GM12878 (cell line): ENCODE measurements around the gene C6orf62. TPM values are rescaled to one million over a fixed set of nuclear protein-coding genes. Genes with fewer than 3 reads are reported as not detected.

Experiments used
- ATAC-seq: fragments of 200-7000 bp; cut with Tn5 transposase; 3 replicates; pipeline ENCODE4 v1.9.1; 2020; ENCODE audit warnings: mild to moderate bottlenecking, moderate library complexity
- BruUV-seq: library from RNA; stranded (reverse); fragments of 400-500 nt; replicated peaks from 2 replicates; lab custom pipeline; 2021; lab: Mats Ljungman, UMichigan
- CTCF ChIA-PET: fragments of 300-600 bp; sonication (Branson Sonifier 250); formaldehyde crosslinking; extraction: SDS; loops from one replicate; lab custom pipeline; 2021; ENCODE audit warnings: inconsistent platforms; lab: Yijun Ruan, JAX
- POLR2A ChIA-PET: fragments of 350-600 bp; formaldehyde crosslinking; extraction: SDS; loops from one replicate; lab custom pipeline; 2021; ENCODE audit warnings: inconsistent platforms; lab: Charles Lee
- RAD21 ChIA-PET: fragments of 300-600 bp; sonication (Branson Sonifier 250); formaldehyde crosslinking; loops from one replicate; lab custom pipeline; 2023; ENCODE audit warnings: antibody characterized with exemption; ENCODE audit not compliant: unreplicated experiment; lab: Charles Lee
- SMC1A ChIA-PET: fragments of 300-600 bp; sonication (Branson Sonifier 250); formaldehyde crosslinking; loops from one replicate; lab custom pipeline; 2023; ENCODE audit not compliant: unreplicated experiment, uncharacterized antibody; lab: Charles Lee
- DNase-seq: peaks from one replicate; pipeline ENCODE4 v3.0.0-alpha.2; 2011; ENCODE audit warnings: low read depth, low spot score
- FAIRE-seq: peaks from 3 replicates; lab custom pipeline; 2011; peaks lifted over from hg19 to GRCh38; lab: Jason Lieb, UNC
- H2AFZ ChIP-seq: 2 replicates; pipeline ENCODE4 v1.6.0; 2011; ENCODE audit warnings: low read depth, low read length, control low read depth; ENCODE audit not compliant: control insufficient read depth
- H3K27ac ChIP-seq: 2 replicates; pipeline ENCODE4 v1.5.1; 2011; ENCODE audit warnings: control low read depth; ENCODE audit not compliant: control insufficient read depth, insufficient read depth
- H3K27me3 ChIP-seq, 2 experiments: replicated peaks in 1 of 2; 2 replicates each; pipeline versions ENCODE4 v1.6.0 to v1.6.1; 2011; ENCODE audit warnings: low read length in 1 of 2; ENCODE audit not compliant: control insufficient read depth in 2 of 2, insufficient read depth in 2 of 2
- H3K36me3 ChIP-seq, 2 experiments: 2 replicates each; pipeline ENCODE4 v1.5.1; 2011; ENCODE audit warnings: low read length in 1 of 2; ENCODE audit not compliant: control insufficient read depth in 2 of 2, insufficient read depth in 2 of 2
- H3K4me1 ChIP-seq: 2 replicates; pipeline ENCODE4 v1.6.1; 2011; ENCODE audit warnings: mild to moderate bottlenecking, low read length, moderate library complexity, mixed read lengths; ENCODE audit not compliant: control insufficient read depth, insufficient read depth
- H3K4me2 ChIP-seq: 2 replicates; pipeline ENCODE4 v1.6.0; 2011; ENCODE audit warnings: control low read depth; ENCODE audit not compliant: control insufficient read depth, insufficient read depth
- H3K4me3 ChIP-seq: fragments of 200-600 bp; sonication (generic); 2 replicates; pipeline ENCODE4 v1.5.1; 2016
- H3K79me2 ChIP-seq: 2 replicates; pipeline ENCODE4 v1.6.0; 2011; ENCODE audit warnings: low read length; ENCODE audit not compliant: control insufficient read depth, insufficient read depth
- H3K9ac ChIP-seq: 2 replicates; pipeline ENCODE4 v1.8.0; 2011; ENCODE audit warnings: low read length, control low read depth, mixed read lengths; ENCODE audit not compliant: control insufficient read depth, insufficient read depth
- H3K9me3 ChIP-seq: replicated peaks from 3 replicates; pipeline ENCODE4 v1.5.1; 2011; ENCODE audit warnings: mild to moderate bottlenecking, low read length; ENCODE audit not compliant: control insufficient read depth, insufficient read depth
- H4K20me1 ChIP-seq: 2 replicates; pipeline ENCODE4 v1.6.0; 2011; ENCODE audit not compliant: control insufficient read depth, insufficient read depth
- CREB1 ChIP-seq: IDR thresholded peaks from 2 replicates; pipeline ENCODE4 v1.6.1; 2012; ENCODE audit warnings: low read depth, mild to moderate bottlenecking, inconsistent platforms
- RAD21 ChIP-seq: IDR thresholded peaks from 2 replicates; pipeline ENCODE4 v1.6.1; 2011; ENCODE audit warnings: mild to moderate bottlenecking, low read depth, low read length, moderate library complexity; ENCODE audit not compliant: insufficient read depth
- SMARCA5 ChIP-seq: fragments of 450-650 bp; IDR thresholded peaks from 2 replicates; pipeline ENCODE4 v1.6.1; 2017; ENCODE audit warnings: mild to moderate bottlenecking
- WGBS: methylation state at CpG from one replicate; pipeline ENCODE4 v1.1.6; 2016; ENCODE audit warnings: low lambda C conversion rate; ENCODE audit not compliant: insufficient replicate concordance, insufficient coverage; ENCODE audit errors: missing lambda C conversion rate; 5-methylcytosine and 5-hydroxymethylcytosine counted together
- in situ Hi-C: fragments of 300-500 bp; cut with MboI; formaldehyde crosslinking; loops from 9 replicates; pipeline ENCODE4 v1.14.3; 2018; ENCODE audit warnings: mixed read lengths
- intact Hi-C: fragments of 100-400 bp; cut with micrococcal nuclease; formaldehyde crosslinking; loops from one replicate; pipeline ENCODE4 v1.14.2; 2022; ENCODE audit not compliant: unreplicated experiment
- polyA plus RNA-seq, 11 experiments: library from polyadenylated mRNA; depleted of rRNA in 4 of 11; unstranded in 6 of 11; stranded (reverse) in 5 of 11; fragments of >200 nt; fragmentation: Nextera tagmentation in 4 of 11; fragmentation: Illumina TruSeq in 1 of 11; extraction: Ambion mirVana in 4 of 11; extraction: Trizol in 1 of 11; gene quantifications; 1 replicate in 1 of 11; 2 replicates in 10 of 11; pipeline versions ENCODE4 v1.2.1 to v1.2.3, GENCODE V29; 2011 to 2016; ENCODE audit warnings: inconsistent platforms in 2 of 11, missing spikeins in 2 of 11, low read depth in 1 of 11
- total RNA-seq, 4 experiments: library from RNA; depleted of rRNA in 3 of 4; stranded (reverse); fragments of >200 nt in 3 of 4; fragmentation: Illumina TruSeq in 1 of 4; extraction: Trizol in 1 of 4; gene quantifications; 2 replicates each; pipeline versions ENCODE4 v1.2.1 to v1.2.3, GENCODE V29; 2013 to 2021
- TF ChIP-seq, protein P1 (sequence below): fragments of 450-650 bp; IDR thresholded peaks from 2 replicates; pipeline ENCODE4 v1.6.1; 2016; ENCODE audit warnings: mild to moderate bottlenecking, moderate library complexity, borderline replicate concordance
- TF ChIP-seq, protein P2 (sequence below): IDR thresholded peaks from 2 replicates; pipeline ENCODE4 v1.6.1; 2011; ENCODE audit warnings: low read depth, mild to moderate bottlenecking, low read length, moderate library complexity, borderline replicate concordance; ENCODE audit errors: extremely low read depth
- TF ChIP-seq, protein P3 (sequence below): IDR thresholded peaks from 2 replicates; pipeline ENCODE4 v1.6.1; 2011; ENCODE audit warnings: low read depth, low read length, improper control_type of control experiment, borderline replicate concordance
- TF ChIP-seq, protein P4 (sequence below): IDR thresholded peaks from 2 replicates; pipeline ENCODE4 v1.6.1; 2011; ENCODE audit warnings: borderline replicate concordance, low read depth, mild to moderate bottlenecking, moderate library complexity, low read length; ENCODE audit not compliant: insufficient read depth, poor library complexity, severe bottlenecking
- TF ChIP-seq, protein P5 (sequence below), 3 experiments: IDR thresholded peaks in 2 of 3; conservative IDR thresholded peaks in 1 of 3; 2 replicates each; pipeline ENCODE4 v1.5.1; 2011; ENCODE audit warnings: low read depth in 3 of 3, low read length in 3 of 3, mild to moderate bottlenecking in 3 of 3, control low read depth in 2 of 3, moderate library complexity in 2 of 3, inconsistent platforms in 1 of 3, mixed read lengths in 1 of 3; ENCODE audit not compliant: control insufficient read depth in 2 of 3, insufficient read depth in 1 of 3; ENCODE audit errors: extremely low read depth in 1 of 3

C6orf62 gene
- total and polyA plus RNA-seq, 10 of the 15 experiments (the other 5 are each of a cell fraction or from before 2014, with no cell fraction given): 55.6 to 565 (median 126) TPM

DNA sequence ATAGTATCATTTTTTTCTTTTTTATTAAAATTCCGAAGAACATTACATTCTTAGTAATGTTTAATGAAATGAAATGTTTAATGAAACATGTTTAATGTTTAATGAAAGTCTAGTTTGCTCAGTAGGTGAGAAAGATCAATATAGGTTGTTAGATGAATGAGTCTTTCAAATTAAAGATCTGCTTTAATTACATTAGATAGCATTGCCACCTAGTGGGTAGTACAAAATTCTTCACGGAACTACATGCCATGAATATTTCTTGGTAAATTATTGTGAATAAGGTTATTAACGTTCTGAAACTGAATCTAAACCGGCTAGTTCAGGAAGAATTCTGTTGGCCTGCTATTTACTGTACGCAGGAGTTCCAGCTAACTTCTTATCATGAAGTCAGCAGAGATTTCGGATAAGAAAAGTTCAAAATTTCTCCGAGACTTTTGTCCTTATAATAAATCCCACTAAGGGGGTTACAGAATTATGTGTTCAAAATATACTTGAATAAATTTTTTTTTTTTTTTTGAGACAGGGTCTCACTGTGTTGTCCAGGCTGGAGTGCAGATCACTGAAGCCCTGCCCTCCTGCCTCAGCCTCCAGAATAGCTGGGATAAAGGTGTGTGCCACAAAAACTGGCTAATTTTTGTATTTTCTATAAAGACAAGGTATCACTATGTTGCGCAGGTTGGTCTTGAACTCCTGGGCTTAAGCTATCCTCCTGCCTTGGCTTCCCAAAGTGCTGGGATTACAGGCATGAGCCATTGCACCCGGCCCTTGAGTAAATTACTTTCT, 47.9 kb upstream of the C6orf62 start:
- in situ Hi-C loops (no loop called here), intact Hi-C loops (loop anchor here (1.0 to 5.0 kb wide), 3 partner anchors 46 to 485 kb away; no protein-coding TSS in a partner anchor)
- ChIA-PET SMC1A (interaction anchor here (0.8 to 3.5 kb wide), 15 partner anchors 9 to 484 kb away, joined by 3 to 16 read pairs (median 3); partner anchors contain the start of gene C6orf62), POLR2A (interaction anchor here (0.7 kb wide), 1 partner anchor 17 kb away, joined by 3 read pairs; no protein-coding TSS in a partner anchor), CTCF (interaction anchor here (0.6 to 4.0 kb wide), 30 partner anchors 8 to 490 kb away, joined by 3 to 45 read pairs (median 4); partner anchors contain the start of genes ALDH5A1 and GMNN), RAD21 (interaction anchor here (0.7 to 1.5 kb wide), 7 partner anchors 45 to 273 kb away, joined by 3 to 7 read pairs (median 3); no protein-coding TSS in a partner anchor)
- Histone ChIP-seq H3K79me2 (no peaks in the 10 kb centered on the region), H2AFZ (peak overlapping the region; percentile 58), H3K36me3 (no peaks in the 10 kb centered on the region), H3K4me3 (no peak overlapping the region), H3K27me3 (no peaks in the 10 kb centered on the region), H3K27ac (no peak overlapping the region), H3K9ac (no peak overlapping the region), H3K4me2 (no peak overlapping the region; the same call in 1 of the 2 replicates), H3K4me1 (no peaks in the 10 kb centered on the region), H3K9me3 (no peaks in the 10 kb centered on the region), H4K20me1 (no peaks in the 10 kb centered on the region)
- FAIRE-seq: peak; percentile 64
- 36% methylated on average over 9 of the region's 9 CpGs for WGBS
- BruUV-seq: no TSS peak
- no peak for DNase-seq
- ATAC-seq: peak; percentile 86
- TF ChIP-seq, protein P1, sequence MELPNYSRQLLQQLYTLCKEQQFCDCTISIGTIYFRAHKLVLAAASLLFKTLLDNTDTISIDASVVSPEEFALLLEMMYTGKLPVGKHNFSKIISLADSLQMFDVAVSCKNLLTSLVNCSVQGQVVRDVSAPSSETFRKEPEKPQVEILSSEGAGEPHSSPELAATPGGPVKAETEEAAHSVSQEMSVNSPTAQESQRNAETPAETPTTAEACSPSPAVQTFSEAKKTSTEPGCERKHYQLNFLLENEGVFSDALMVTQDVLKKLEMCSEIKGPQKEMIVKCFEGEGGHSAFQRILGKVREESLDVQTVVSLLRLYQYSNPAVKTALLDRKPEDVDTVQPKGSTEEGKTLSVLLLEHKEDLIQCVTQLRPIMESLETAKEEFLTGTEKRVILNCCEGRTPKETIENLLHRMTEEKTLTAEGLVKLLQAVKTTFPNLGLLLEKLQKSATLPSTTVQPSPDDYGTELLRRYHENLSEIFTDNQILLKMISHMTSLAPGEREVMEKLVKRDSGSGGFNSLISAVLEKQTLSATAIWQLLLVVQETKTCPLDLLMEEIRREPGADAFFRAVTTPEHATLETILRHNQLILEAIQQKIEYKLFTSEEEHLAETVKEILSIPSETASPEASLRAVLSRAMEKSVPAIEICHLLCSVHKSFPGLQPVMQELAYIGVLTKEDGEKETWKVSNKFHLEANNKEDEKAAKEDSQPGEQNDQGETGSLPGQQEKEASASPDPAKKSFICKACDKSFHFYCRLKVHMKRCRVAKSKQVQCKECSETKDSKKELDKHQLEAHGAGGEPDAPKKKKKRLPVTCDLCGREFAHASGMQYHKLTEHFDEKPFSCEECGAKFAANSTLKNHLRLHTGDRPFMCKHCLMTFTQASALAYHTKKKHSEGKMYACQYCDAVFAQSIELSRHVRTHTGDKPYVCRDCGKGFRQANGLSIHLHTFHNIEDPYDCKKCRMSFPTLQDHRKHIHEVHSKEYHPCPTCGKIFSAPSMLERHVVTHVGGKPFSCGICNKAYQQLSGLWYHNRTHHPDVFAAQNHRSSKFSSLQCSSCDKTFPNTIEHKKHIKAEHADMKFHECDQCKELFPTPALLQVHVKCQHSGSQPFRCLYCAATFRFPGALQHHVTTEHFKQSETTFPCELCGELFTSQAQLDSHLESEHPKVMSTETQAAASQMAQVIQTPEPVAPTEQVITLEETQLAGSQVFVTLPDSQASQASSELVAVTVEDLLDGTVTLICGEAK: no peak
- TF ChIP-seq SMARCA5 (no peak), RAD21 (peak; percentile 75), CREB1 (no peak)
- TF ChIP-seq, protein P2, sequence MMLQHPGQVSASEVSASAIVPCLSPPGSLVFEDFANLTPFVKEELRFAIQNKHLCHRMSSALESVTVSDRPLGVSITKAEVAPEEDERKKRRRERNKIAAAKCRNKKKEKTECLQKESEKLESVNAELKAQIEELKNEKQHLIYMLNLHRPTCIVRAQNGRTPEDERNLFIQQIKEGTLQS: no peak
- TF ChIP-seq, protein P3, sequence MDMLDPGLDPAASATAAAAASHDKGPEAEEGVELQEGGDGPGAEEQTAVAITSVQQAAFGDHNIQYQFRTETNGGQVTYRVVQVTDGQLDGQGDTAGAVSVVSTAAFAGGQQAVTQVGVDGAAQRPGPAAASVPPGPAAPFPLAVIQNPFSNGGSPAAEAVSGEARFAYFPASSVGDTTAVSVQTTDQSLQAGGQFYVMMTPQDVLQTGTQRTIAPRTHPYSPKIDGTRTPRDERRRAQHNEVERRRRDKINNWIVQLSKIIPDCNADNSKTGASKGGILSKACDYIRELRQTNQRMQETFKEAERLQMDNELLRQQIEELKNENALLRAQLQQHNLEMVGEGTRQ: no peak
- TF ChIP-seq, protein P4, sequence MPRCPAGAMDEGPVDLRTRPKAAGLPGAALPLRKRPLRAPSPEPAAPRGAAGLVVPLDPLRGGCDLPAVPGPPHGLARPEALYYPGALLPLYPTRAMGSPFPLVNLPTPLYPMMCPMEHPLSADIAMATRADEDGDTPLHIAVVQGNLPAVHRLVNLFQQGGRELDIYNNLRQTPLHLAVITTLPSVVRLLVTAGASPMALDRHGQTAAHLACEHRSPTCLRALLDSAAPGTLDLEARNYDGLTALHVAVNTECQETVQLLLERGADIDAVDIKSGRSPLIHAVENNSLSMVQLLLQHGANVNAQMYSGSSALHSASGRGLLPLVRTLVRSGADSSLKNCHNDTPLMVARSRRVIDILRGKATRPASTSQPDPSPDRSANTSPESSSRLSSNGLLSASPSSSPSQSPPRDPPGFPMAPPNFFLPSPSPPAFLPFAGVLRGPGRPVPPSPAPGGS: no peak
- TF ChIP-seq, protein P5, sequence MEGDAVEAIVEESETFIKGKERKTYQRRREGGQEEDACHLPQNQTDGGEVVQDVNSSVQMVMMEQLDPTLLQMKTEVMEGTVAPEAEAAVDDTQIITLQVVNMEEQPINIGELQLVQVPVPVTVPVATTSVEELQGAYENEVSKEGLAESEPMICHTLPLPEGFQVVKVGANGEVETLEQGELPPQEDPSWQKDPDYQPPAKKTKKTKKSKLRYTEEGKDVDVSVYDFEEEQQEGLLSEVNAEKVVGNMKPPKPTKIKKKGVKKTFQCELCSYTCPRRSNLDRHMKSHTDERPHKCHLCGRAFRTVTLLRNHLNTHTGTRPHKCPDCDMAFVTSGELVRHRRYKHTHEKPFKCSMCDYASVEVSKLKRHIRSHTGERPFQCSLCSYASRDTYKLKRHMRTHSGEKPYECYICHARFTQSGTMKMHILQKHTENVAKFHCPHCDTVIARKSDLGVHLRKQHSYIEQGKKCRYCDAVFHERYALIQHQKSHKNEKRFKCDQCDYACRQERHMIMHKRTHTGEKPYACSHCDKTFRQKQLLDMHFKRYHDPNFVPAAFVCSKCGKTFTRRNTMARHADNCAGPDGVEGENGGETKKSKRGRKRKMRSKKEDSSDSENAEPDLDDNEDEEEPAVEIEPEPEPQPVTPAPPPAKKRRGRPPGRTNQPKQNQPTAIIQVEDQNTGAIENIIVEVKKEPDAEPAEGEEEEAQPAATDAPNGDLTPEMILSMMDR (IDR thresholded peaks at IDR 0.05 in 2 of 3, conservative IDR thresholded peaks at IDR 0.05 in 1 of 3; ENCODE audit: control insufficient read depth in 2 of 3, extremely low read depth in 1 of 3, insufficient read depth in 1 of 3, low read depth in 3 of 3, low read length in 3 of 3): peak; percentile 24 to 68 (median 45); a peak in 3 of 6 replicates
